Suprapubic skin (tissue), 4 donors: Measurements from ENCODE around the gene SOX21.

Experiments used
- EP300 ChIP-seq: sonication (generic); formaldehyde crosslinking; IDR thresholded peaks from one replicate; pipeline ENCODE4 v1.6.1; 2017; ENCODE audit warnings: antibody characterized with exemption
- POLR2A ChIP-seq, 2 donors: fragments of 450-650 bp; IDR thresholded peaks; one replicate each; pipeline ENCODE4 v1.6.1; 2017; ENCODE audit warnings: antibody characterized with exemption in 2 of 2, mild to moderate bottlenecking in 2 of 2, moderate library complexity in 2 of 2
- POLR2AphosphoS5 ChIP-seq, 3 donors: sonication (generic); formaldehyde crosslinking; IDR thresholded peaks; one replicate each; pipeline ENCODE4 v1.6.1; 2017; ENCODE audit warnings: antibody characterized with exemption in 3 of 3
- TF ChIP-seq, protein P1 (sequence below), 2 donors: fragments of 200-600 bp in 1 of 2; fragments of 450-650 bp in 1 of 2; sonication (generic) in 1 of 2; IDR thresholded peaks; one replicate each; pipeline ENCODE4 v1.5.1; 2016 to 2019; ENCODE audit warnings: antibody characterized with exemption in 2 of 2, mild to moderate bottlenecking in 1 of 2, moderate library complexity in 1 of 2

DNA sequence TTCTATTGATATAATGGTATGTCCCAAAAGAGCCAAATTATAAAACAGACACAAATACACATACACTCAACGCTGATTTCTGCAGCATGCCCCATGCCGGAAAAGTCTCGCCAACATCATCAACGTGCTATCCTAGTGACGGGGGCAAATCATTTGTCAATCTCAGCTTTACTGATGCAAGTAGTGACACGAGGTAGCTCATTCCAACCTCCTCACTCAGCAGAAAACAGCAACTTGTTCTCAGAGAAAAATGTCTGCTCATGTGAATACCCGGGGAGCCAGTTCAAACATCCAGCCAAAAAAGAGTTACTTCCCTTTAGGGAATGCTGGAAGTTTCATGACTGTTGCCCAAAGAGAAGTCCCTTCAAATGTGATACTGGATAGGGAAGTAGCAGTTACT is 46.3 kb downstream of the SOX21 start:
- TF ChIP-seq, protein P1, sequence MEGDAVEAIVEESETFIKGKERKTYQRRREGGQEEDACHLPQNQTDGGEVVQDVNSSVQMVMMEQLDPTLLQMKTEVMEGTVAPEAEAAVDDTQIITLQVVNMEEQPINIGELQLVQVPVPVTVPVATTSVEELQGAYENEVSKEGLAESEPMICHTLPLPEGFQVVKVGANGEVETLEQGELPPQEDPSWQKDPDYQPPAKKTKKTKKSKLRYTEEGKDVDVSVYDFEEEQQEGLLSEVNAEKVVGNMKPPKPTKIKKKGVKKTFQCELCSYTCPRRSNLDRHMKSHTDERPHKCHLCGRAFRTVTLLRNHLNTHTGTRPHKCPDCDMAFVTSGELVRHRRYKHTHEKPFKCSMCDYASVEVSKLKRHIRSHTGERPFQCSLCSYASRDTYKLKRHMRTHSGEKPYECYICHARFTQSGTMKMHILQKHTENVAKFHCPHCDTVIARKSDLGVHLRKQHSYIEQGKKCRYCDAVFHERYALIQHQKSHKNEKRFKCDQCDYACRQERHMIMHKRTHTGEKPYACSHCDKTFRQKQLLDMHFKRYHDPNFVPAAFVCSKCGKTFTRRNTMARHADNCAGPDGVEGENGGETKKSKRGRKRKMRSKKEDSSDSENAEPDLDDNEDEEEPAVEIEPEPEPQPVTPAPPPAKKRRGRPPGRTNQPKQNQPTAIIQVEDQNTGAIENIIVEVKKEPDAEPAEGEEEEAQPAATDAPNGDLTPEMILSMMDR (IDR thresholded peaks at IDR 0.05), result no peak
- TF ChIP-seq EP300 (no peak), POLR2AphosphoS5 (IDR thresholded peaks at IDR 0.05) (no peak), POLR2A (IDR thresholded peaks at IDR 0.05) (no peak)
